SK-N-SH treated with all-trans-retinoic acid at 6 μM for 48 hours (cell line): Measurements from ENCODE around the gene TICRR.

Source experiments
- ARNTL ChIP-seq: fragments of 450-650 bp; formaldehyde crosslinking; IDR thresholded peaks from 2 replicates; pipeline ENCODE4 v1.5.0; 2020; ENCODE audit warnings: low read depth, mild to moderate bottlenecking, moderate library complexity, borderline replicate concordance
- ZC3H10 ChIP-seq: fragments of 250-450 bp; sonication (Bioruptor Pico); IDR thresholded peaks from 2 replicates; pipeline ENCODE4 v1.5.1; 2021; ENCODE audit warnings: mild to moderate bottlenecking, moderate library complexity
- ZFP30 ChIP-seq: fragments of 450-650 bp; formaldehyde crosslinking; IDR thresholded peaks from 2 replicates; pipeline ENCODE4 v1.5.0; 2022; ENCODE audit warnings: mild to moderate bottlenecking, moderate library complexity
- TF ChIP-seq, protein P1 (sequence below): fragments of 250-450 bp; sonication (Bioruptor Pico); IDR thresholded peaks from 2 replicates; pipeline ENCODE4 v1.5.1; 2021; ENCODE audit warnings: mild to moderate bottlenecking, moderate library complexity

DNA sequence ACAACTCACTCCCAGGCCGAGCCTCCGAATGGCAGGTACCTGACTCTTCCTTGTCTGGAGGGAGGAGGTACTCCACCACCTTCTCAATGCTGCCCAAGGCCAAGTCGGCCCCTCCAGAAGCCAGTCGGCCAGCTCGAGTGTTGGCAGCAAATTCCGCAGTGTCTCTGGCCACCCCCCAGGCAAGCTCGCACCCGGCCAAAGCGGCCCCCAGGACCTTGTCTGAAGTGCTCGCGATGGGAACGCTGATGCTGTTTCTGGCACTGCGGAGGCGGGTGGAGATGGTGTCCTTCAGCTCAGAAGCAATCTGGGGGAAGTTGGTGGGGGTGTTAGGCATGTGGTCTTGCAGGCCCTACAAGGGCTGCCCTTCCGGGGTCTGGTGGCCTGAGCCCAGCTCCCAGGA, 94.7 kb downstream of the TICRR start:
- TF ChIP-seq ZC3H10 = no peak
- TF ChIP-seq, protein P1, sequence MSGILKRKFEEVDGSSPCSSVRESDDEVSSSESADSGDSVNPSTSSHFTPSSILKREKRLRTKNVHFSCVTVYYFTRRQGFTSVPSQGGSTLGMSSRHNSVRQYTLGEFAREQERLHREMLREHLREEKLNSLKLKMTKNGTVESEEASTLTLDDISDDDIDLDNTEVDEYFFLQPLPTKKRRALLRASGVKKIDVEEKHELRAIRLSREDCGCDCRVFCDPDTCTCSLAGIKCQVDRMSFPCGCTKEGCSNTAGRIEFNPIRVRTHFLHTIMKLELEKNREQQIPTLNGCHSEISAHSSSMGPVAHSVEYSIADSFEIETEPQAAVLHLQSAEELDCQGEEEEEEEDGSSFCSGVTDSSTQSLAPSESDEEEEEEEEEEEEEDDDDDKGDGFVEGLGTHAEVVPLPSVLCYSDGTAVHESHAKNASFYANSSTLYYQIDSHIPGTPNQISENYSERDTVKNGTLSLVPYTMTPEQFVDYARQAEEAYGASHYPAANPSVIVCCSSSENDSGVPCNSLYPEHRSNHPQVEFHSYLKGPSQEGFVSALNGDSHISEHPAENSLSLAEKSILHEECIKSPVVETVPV (CRISPR knock-in tag) = no peak
- TF ChIP-seq ZFP30 (CRISPR knock-in tag) = no peak
- no peak for TF ChIP-seq ARNTL (CRISPR knock-in tag)
